ENCODE data around the gene ZBTB3. TPM values are rescaled to one million over a fixed set of nuclear protein-coding genes. Genes with fewer than 3 reads are reported as not detected.

The ZBTB3 gene
- total and polyA plus RNA-seq, 2 of the 13 experiments (the other 11 are each of a cell fraction or from before 2014, with no cell fraction given), result 3.4 to 5.2 TPM

DNA sequence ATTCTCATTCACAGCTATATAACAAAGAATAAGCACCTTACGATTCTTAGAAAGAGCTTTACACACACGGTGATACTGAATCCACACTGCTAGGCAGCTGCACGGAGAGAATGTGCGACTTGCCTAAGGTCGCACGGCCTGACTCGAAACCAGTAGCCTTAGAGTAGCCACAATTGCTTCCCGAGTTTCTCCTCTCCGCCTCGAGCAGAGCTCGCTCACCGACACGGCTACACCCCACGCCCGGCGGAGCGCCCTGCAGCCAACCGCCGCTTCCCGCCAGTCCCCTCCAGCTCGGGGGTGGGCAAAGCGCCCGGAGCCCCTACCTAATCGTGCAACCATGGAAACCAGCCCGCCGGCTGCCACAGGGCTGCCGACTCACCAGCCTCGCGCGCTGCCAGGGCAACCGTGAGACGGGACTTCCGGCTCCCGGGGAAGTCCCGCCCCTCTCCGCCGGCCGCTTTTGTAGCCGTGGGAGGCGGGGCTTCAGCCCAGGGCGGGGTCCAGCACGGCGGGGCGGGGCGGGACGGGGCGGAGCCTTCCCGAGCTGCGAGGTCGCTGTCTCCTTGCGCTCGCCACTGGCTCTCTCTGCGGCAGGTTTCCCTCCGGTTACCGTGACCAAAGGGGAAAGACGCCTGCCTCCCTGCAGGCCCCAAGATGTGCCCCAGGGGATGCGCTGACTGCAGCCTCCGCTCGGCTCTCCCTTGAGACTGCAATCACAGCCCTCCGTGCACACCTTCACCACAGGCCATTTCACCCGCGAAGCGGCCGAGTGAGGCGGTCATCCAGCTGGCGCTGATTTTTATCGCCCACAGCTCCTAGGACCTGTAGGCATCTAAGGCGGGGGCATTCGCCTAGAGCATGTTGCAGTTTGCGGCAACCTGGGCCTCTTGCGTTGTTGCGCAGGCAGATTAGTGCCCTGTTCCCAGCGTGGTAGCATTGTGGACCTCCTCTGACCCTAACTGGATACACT lies 47.8 kb downstream of the ZBTB3 start:
- intact Hi-C loops (cut with micrococcal nuclease; ENCODE audit: unreplicated experiment) (no loop called here), in situ Hi-C loops (cut with HindIII; ENCODE audit: extremely low pct_ligation_motif_present, low pct_unique_long_range_greater_than_20kb) (loop anchor here (10.0 kb wide), 1 partner anchor 311 kb away; no protein-coding TSS in a partner anchor)
- Histone ChIP-seq H3K79me2 (ENCODE audit: insufficient read depth, low read length) (no peaks in the 10 kb centered on the region), H3K27me3 (ENCODE audit: control insufficient read depth in 1 of 2, insufficient read depth in 2 of 2, low read length in 2 of 2) (no peaks in the 10 kb centered on the region), H3K9ac (ENCODE audit: insufficient read depth, low read depth, low read length) (peak overlapping the region; percentile 78), H4K20me1 (ENCODE audit: insufficient read depth, low read length) (peaks cover 6% of the 10 kb centered on the region; the same call in 1 of the 2 replicates), H2AFZ (ENCODE audit: low read length) (no peak overlapping the region), H3K4me3 (replicated peaks in 1 of 3; ENCODE audit: insufficient read depth in 1 of 3, low read depth in 2 of 3, low read length in 3 of 3) (peak overlapping the region; percentile 70 to 86 (median 80)), H3K9me3 (ENCODE audit: low read length) (no peaks in the 10 kb centered on the region), H3K4me2 (ENCODE audit: low read depth, low read length) (peak overlapping the region; percentile 99), H3K36me3 (replicated peaks in 1 of 2; ENCODE audit: control insufficient read depth in 1 of 2, insufficient read depth in 2 of 2, low read length in 2 of 2) (peaks cover 8 to 29% of the 10 kb centered on the region in 2 experiments), H3K27ac (ENCODE audit: extremely low read length, insufficient read depth, low read length) (peak overlapping the region; percentile 69), H3K4me1 (ENCODE audit: insufficient read depth, low read length) (peaks cover 18% of the 10 kb centered on the region)
- CTCF ChIA-PET (ENCODE audit: low intra/inter-chr PET ratio, low total read pairs), result no interaction called here
- 44% methylated on average over 21 of the region's 73 CpGs for WGBS (ENCODE audit: low lambda C conversion rate)
- DNase-seq (ENCODE audit: low spot score) (peak; percentile 83), ATAC-seq (peak; percentile 93), FAIRE-seq (peak; percentile 26)
- BruUV-seq (replicated peaks), result no TSS peak
- POLR2A ChIA-PET, result interaction anchor here (0.6 to 4.3 kb wide), 21 partner anchors 12 to 335 kb away, joined by 3 to 27 read pairs (median 4); partner anchors contain the start of genes B3GAT3, C11orf98, CSKMT and HNRNPUL2
- TF ChIP-seq GATAD1 (CRISPR knock-in tag; IDR thresholded peaks at IDR 0.05) (no peak; the same call in none of the 2 replicates), REST (IDR thresholded peaks at IDR 0.05; ENCODE audit: borderline replicate concordance in 1 of 2, low read depth in 1 of 2, low read length in 2 of 2) (peak in 1 of 2 experiments; percentile 36; a peak in 1 of 4 replicates), KDM5B (CRISPR knock-in tag; IDR thresholded peaks at IDR 0.05; ENCODE audit: borderline replicate concordance) (peak; percentile 49), ZNF530 (CRISPR knock-in tag; IDR thresholded peaks at IDR 0.05; ENCODE audit: low read depth) (no peak), DR1 (CRISPR knock-in tag; IDR thresholded peaks at IDR 0.05) (peak; percentile 70), ZSCAN31 (CRISPR knock-in tag; IDR thresholded peaks at IDR 0.05; ENCODE audit: low read depth) (0 out of 2 replicates have a peak, but pooled peaks have one; percentile 46), ZNF790 (CRISPR knock-in tag; IDR thresholded peaks at IDR 0.05; ENCODE audit: borderline replicate concordance) (no peak), ZBTB1 (CRISPR knock-in tag; IDR thresholded peaks at IDR 0.05; ENCODE audit: borderline replicate concordance) (no peak), NFYC (CRISPR knock-in tag; IDR thresholded peaks at IDR 0.05) (no peak)
- TF ChIP-seq, protein P1, sequence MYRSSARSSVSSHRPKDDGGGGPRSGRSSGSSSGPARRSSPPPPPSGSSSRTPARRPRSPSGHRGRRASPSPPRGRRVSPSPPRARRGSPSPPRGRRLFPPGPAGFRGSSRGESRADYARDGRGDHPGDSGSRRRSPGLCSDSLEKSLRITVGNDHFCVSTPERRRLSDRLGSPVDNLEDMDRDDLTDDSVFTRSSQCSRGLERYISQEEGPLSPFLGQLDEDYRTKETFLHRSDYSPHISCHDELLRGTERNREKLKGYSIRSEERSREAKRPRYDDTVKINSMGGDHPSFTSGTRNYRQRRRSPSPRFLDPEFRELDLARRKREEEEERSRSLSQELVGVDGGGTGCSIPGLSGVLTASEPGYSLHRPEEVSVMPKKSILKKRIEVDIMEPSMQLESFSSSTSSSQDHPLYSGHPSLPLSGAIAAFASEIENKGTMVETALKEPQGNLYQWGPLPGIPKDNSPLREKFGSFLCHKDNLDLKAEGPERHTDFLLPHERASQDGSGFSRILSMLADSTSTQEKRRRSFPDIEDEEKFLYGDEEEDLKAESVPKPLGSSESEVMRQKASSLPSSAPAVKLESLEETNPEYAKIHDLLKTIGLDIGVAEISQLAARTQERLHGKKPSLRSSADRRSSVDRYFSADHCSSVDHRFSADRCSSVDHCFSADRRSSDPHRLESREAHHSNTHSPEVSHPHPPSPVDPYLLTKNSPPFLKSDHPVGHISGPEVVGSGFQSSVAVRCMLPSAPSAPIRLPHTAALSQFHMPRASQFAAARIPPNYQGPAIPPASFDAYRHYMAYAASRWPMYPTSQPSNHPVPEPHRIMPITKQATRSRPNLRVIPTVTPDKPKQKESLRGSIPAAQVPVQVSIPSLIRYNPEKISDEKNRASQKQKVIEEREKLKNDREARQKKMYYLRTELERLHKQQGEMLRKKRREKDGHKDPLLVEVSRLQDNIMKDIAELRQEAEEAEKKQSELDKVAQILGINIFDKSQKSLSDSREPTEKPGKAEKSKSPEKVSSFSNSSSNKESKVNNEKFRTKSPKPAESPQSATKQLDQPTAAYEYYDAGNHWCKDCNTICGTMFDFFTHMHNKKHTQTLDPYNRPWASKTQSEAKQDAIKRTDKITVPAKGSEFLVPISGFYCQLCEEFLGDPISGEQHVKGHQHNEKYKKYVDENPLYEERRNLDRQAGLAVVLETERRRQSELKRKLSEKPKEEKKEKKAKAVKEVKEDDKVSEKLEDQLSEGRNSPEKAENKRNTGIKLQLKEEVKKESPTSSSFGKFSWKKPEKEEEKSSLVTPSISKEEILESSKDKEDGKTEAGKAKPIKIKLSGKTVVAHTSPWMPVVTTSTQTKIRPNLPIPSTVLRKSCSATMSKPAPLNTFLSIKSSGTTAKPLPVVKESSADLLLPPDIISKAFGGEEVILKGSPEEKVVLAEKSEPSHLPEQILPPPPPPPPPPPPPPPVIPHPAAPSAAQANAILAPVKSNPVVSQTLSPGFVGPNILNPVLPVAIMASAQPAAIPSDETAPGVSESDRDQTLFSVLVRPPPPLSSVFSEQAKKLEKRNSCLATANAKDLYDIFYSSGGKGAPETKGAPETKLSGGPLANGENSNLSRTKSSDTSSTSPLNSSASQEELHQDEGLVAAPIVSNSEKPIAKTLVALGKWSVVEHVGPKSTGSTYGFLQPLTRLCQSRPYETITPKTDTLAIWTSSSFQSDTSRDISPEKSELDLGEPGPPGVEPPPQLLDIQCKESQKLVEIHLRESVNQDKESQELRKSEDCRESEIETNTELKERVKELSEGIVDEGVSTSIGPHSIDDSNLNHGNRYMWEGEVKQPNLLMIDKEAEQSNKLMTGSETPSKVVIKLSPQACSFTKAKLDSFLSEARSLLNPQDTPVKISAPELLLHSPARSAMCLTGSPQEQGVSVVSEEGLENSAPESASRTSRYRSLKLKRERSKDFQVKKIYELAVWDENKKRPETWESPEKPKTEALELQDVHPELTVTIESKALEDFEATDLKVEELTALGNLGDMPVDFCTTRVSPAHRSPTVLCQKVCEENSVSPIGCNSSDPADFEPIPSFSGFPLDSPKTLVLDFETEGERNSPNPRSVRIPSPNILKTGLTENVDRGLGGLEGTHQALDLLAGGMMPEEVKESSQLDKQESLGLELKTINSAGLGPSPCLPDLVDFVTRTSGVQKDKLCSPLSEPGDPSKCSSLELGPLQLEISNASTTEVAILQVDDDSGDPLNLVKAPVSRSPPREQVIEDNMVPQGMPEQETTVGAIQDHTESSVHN (CRISPR knock-in tag; IDR thresholded peaks at IDR 0.05), result 0 out of 2 replicates have a peak, but pooled peaks have one; percentile 33
